ENCODE measurements around the gene RAB21. TPM values are rescaled to one million over a fixed set of nuclear protein-coding genes. Genes with fewer than 3 reads are reported as not detected.

Gene RAB21
- total and polyA plus RNA-seq, 2 experiments from 2014 or later: 26.6 to 38.8 TPM

DNA sequence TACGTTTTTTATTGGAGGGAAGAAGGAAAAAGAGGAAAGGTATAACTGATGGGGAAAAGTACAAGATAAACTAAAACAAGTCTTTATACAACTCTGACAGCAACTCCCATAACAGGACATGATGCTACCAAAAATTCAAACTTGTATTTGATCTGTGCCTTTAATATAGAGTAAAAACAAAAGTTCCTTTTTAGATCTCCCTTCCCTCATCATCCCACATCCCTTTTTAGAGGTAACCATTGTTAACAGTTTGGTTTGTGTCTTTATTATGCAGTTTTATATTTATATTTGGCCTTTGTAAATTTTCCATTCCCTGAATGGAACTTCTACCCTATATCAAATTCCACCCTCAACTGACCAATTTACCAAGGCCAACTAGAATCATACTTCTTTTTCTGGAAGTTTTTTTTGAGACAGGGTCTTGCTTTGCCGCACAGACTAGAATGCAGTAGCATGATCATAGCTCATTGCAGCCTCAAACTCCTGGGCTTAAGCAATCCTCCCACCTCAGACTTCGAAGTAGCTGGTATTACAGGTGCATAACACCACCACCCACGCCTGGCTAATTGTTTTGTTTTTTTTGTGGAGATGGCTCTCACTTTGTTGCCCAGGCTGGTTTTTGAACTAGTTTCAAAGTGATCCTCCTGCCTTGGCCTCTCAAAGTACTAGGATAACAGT is 36.9 kb downstream of the RAB21 start:
- Histone ChIP-seq H3K9me2 (ENCODE audit: insufficient read depth) (no peaks in the 10 kb centered on the region), H3K36me3 (ENCODE audit: low read depth) (peaks cover 29% of the 10 kb centered on the region), H3K4me2 (ENCODE audit: unreplicated experiment) (no peak overlapping the region), H3K27ac (no peak overlapping the region), H3K9me3 (ENCODE audit: low read depth) (no peaks in the 10 kb centered on the region), H3K4me3 (no peak overlapping the region), H2AFZ (no peak overlapping the region), H4K20me1 (ENCODE audit: insufficient read depth) (no peaks in the 10 kb centered on the region), H3K27me3 (replicated peaks; ENCODE audit: insufficient read depth) (no peaks in the 10 kb centered on the region), H3K9ac (no peak overlapping the region), H3K4me1 (ENCODE audit: insufficient read depth) (no peaks in the 10 kb centered on the region), H3F3A (ENCODE audit: insufficient read depth) (peaks cover 1% of the 10 kb centered on the region; the same call in 1 of the 2 replicates), H3K79me2 (ENCODE audit: insufficient read depth) (no peaks in the 10 kb centered on the region)
- in situ Hi-C loops (cut with MboI): no loop called here
- DNase-seq: no peak
- TF ChIP-seq EZH2phosphoT487 (IDR thresholded peaks at IDR 0.05; ENCODE audit: insufficient read depth, low read depth) (no peak), EZH2 (IDR thresholded peaks at IDR 0.05; ENCODE audit: insufficient read depth, poor library complexity, severe bottlenecking) (no peak)
- WGBS, 2 experiments (ENCODE audit: low coverage in 1 of 2, low lambda C conversion rate in 2 of 2, missing lambda C conversion rate in 2 of 2): 78 to 85% methylated on average over 4 of the region's 4 CpGs

DNA sequence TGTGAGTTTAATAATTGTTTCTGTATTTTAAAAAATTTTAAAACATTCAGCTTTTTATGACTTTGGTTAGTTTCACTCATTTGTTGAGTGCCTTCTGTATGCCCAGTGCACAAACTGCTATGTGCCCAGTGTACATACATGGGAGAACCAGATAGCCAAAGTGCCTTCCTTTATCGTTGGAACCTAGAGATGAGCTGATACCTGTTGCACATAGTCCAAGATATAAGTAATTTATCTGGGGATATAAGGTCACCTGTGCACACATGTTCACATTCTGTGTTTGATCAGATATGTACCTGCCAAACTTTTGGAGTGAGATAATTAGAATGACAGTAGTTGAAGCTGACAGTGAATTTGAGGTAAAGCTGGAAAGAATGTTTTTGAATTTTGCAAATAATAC is 37.9 kb downstream of the RAB21 start:
- 98 to 100% methylated on average over 1 of the region's 1 CpG for WGBS, 2 experiments (ENCODE audit: low coverage in 1 of 2, low lambda C conversion rate in 2 of 2, missing lambda C conversion rate in 2 of 2)
- in situ Hi-C loops (cut with MboI): no loop called here
- Histone ChIP-seq H3K4me2 (ENCODE audit: unreplicated experiment) (no peak overlapping the region), H3F3A (ENCODE audit: insufficient read depth) (peaks cover 8% of the 10 kb centered on the region; the same call in 1 of the 2 replicates), H3K27ac (no peak overlapping the region), H3K4me1 (ENCODE audit: insufficient read depth) (no peaks in the 10 kb centered on the region), H3K79me2 (ENCODE audit: insufficient read depth) (no peaks in the 10 kb centered on the region), H3K4me3 (no peak overlapping the region), H3K36me3 (ENCODE audit: low read depth) (0 out of 2 replicates have a peak, but pooled peaks cover 19% of the 10 kb centered on the region), H3K27me3 (replicated peaks; ENCODE audit: insufficient read depth) (no peaks in the 10 kb centered on the region), H2AFZ (no peak overlapping the region), H3K9ac (no peak overlapping the region), H3K9me2 (ENCODE audit: insufficient read depth) (no peaks in the 10 kb centered on the region), H4K20me1 (ENCODE audit: insufficient read depth) (no peaks in the 10 kb centered on the region), H3K9me3 (ENCODE audit: low read depth) (no peaks in the 10 kb centered on the region)
- DNase-seq: no peak
- TF ChIP-seq EZH2phosphoT487 (IDR thresholded peaks at IDR 0.05; ENCODE audit: insufficient read depth, low read depth) (no peak), EZH2 (IDR thresholded peaks at IDR 0.05; ENCODE audit: insufficient read depth, poor library complexity, severe bottlenecking) (no peak)

DNA sequence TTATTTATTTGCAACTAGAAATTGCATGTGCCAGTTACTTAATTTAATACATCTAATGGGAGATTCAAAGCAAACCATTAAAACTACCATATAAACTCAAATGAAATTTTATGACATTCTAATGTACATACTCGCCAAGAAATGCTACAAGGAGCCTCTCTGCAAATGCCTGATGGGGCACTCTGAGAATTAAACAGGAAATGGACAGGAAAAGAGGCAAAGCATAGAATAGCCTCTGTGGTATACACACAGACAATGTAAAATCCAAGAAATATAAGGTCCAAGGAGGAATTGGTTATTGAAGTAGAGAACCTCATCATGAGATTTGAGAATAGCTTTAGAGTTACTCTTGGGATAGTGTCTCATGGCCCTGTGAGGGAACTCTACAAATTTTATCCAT is 41.2 kb downstream of the RAB21 start:
- Histone ChIP-seq H3K27me3 (replicated peaks; ENCODE audit: insufficient read depth) (no peaks in the 10 kb centered on the region), H3K9me3 (ENCODE audit: low read depth) (no peaks in the 10 kb centered on the region), H3K79me2 (ENCODE audit: insufficient read depth) (no peaks in the 10 kb centered on the region), H3F3A (ENCODE audit: insufficient read depth) (peaks cover 18% of the 10 kb centered on the region), H3K9ac (no peak overlapping the region), H3K4me1 (ENCODE audit: insufficient read depth) (peaks cover 12% of the 10 kb centered on the region; the same call in 1 of the 2 replicates), H3K4me2 (ENCODE audit: unreplicated experiment) (no peak overlapping the region), H3K27ac (no peak overlapping the region), H4K20me1 (ENCODE audit: insufficient read depth) (no peaks in the 10 kb centered on the region), H3K9me2 (ENCODE audit: insufficient read depth) (no peaks in the 10 kb centered on the region), H3K36me3 (ENCODE audit: low read depth) (no peaks in the 10 kb centered on the region), H2AFZ (no peak overlapping the region), H3K4me3 (no peak overlapping the region)
- in situ Hi-C loops (cut with MboI): no loop called here
- 94 to 100% methylated on average over 1 of the region's 1 CpG for WGBS, 2 experiments (ENCODE audit: low coverage in 1 of 2, low lambda C conversion rate in 2 of 2, missing lambda C conversion rate in 2 of 2)
- TF ChIP-seq EZH2 (IDR thresholded peaks at IDR 0.05; ENCODE audit: insufficient read depth, poor library complexity, severe bottlenecking) (no peak), EZH2phosphoT487 (IDR thresholded peaks at IDR 0.05; ENCODE audit: insufficient read depth, low read depth) (no peak)
- no peak for DNase-seq

DNA sequence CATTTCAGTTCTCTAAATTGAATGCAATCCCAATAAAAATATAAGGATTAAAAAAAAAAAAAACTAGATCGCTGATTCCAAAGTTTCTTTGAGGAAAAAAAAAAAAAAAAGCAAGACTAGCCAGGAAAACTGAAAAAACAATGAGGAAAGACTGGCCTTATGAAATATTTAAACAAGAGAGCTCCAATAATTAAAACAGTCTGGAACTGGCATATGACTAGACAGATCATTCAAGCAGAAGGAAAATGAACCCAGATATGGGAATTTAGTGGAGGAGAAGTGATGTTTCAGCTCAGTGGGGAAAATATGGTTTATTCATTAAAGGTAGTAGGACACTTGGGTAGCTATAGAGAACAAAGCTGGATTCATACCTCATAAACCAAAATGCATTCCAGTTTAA is 42.9 kb downstream of the RAB21 start:
- 0 to 13% methylated on average over 1 of the region's 1 CpG for WGBS, 2 experiments (ENCODE audit: low coverage in 1 of 2, low lambda C conversion rate in 2 of 2, missing lambda C conversion rate in 2 of 2)
- no peak overlapping the region for H3K4me2 ChIP-seq (ENCODE audit: unreplicated experiment)
- H3K79me2 ChIP-seq (ENCODE audit: insufficient read depth): no peaks in the 10 kb centered on the region
- no peak overlapping the region for H3K27ac ChIP-seq
- no peak overlapping the region for H3K9ac ChIP-seq
- no peaks in the 10 kb centered on the region for H3K9me2 ChIP-seq (ENCODE audit: insufficient read depth)
- no peaks in the 10 kb centered on the region for H3K27me3 ChIP-seq (replicated peaks; ENCODE audit: insufficient read depth)
- peaks cover 12% of the 10 kb centered on the region; the same call in 1 of the 2 replicates for H3K4me1 ChIP-seq (ENCODE audit: insufficient read depth)
- TF ChIP-seq EZH2phosphoT487 (IDR thresholded peaks at IDR 0.05; ENCODE audit: insufficient read depth, low read depth) (no peak), EZH2 (IDR thresholded peaks at IDR 0.05; ENCODE audit: insufficient read depth, poor library complexity, severe bottlenecking) (no peak)
- no peaks in the 10 kb centered on the region for H4K20me1 ChIP-seq (ENCODE audit: insufficient read depth)
- no peaks in the 10 kb centered on the region for H3K9me3 ChIP-seq (ENCODE audit: low read depth)
- peak; percentile 7 for DNase-seq
- in situ Hi-C loops (cut with MboI): no loop called here
- no peak overlapping the region for H2AFZ ChIP-seq
- H3F3A ChIP-seq (ENCODE audit: insufficient read depth): peaks cover 18% of the 10 kb centered on the region
- H3K36me3 ChIP-seq (ENCODE audit: low read depth): no peaks in the 10 kb centered on the region
- no peak overlapping the region for H3K4me3 ChIP-seq
